AG09309 (cell line): ENCODE data around the gene BTBD1.

Source experiments
- DNase-seq: peaks from one replicate; pipeline ENCODE4 v3.0.0-alpha.2; 2010; ENCODE audit warnings: low read depth
- H3K4me3 ChIP-seq: 2 replicates; pipeline ENCODE4 v1.5.1; 2011; ENCODE audit warnings: mild to moderate bottlenecking, low read depth, low read length, moderate library complexity; ENCODE audit not compliant: control insufficient read depth
- TF ChIP-seq, protein P1 (sequence below): IDR thresholded peaks from 2 replicates; pipeline ENCODE4 v1.5.1; 2011; ENCODE audit warnings: mild to moderate bottlenecking, low read depth, low read length, inconsistent platforms; ENCODE audit not compliant: insufficient read depth, control insufficient read depth; ENCODE audit errors: missing control alignments

BTBD1 gene

DNA sequence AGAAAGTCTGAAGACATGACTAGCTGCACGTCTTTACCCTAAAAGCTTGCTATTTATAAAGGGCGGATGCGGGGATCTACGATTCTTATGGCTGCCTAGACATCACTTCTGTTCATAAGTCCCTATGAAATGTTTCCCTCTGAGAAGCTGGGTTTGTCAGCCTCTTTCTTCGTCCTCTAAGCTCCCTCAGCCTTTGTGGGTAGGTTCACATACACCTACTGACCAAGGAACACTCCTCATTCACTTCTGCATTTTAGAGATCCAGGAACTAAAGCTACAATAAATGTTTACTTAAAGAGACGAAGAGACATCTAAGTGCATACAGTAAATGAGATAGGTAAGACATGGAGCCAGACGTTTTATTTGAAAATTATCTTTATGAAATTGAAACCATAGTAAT is 97.7 kb downstream of the BTBD1 start:
- no peak for DNase-seq
- TF ChIP-seq, protein P1, sequence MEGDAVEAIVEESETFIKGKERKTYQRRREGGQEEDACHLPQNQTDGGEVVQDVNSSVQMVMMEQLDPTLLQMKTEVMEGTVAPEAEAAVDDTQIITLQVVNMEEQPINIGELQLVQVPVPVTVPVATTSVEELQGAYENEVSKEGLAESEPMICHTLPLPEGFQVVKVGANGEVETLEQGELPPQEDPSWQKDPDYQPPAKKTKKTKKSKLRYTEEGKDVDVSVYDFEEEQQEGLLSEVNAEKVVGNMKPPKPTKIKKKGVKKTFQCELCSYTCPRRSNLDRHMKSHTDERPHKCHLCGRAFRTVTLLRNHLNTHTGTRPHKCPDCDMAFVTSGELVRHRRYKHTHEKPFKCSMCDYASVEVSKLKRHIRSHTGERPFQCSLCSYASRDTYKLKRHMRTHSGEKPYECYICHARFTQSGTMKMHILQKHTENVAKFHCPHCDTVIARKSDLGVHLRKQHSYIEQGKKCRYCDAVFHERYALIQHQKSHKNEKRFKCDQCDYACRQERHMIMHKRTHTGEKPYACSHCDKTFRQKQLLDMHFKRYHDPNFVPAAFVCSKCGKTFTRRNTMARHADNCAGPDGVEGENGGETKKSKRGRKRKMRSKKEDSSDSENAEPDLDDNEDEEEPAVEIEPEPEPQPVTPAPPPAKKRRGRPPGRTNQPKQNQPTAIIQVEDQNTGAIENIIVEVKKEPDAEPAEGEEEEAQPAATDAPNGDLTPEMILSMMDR, result no peak
- H3K4me3 ChIP-seq, result no peak overlapping the region

DNA sequence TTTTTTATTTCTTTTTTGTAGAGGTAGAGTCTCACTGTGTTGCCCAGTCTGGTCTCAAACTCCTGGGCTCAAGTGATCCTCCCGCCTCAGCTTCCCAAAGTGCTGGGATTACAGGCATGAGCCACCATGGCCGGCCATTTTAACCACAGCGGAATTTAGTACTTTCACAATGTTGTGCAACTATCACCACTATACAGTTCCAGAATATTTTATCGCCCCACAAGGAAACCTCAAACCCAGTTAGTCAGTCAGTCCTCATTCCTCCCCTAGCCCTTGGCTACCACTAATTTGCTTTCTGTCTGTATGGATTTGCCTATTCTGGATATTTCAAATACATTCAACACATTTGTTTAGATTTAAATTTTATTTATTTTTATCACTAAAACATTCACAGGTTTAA is 99.0 kb downstream of the BTBD1 start:
- DNase-seq, result peak; percentile 79
- H3K4me3 ChIP-seq, result no peak overlapping the region
- TF ChIP-seq, protein P1, result no peak

DNA sequence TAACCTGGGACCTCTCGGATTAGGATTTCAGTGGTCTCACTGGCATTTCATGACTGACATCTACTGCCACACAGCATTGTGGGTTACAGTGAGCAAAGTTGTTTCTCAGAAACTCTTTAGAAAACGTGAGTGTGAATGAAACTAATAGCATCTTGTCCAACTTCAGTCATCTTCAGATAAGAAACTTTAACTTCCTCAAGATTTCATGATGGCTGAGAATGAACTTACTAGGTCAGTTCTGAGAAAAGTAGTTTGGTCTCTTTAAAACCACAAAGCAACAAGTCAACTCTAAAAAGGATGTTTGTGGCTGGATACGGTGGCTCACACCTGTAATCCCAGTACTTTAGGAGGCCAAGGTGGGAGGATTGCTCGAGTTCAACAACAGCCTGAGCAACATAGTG is 100.4 kb downstream of the BTBD1 start:
- no peak for DNase-seq
- no peak overlapping the region for H3K4me3 ChIP-seq
- TF ChIP-seq, protein P1, result no peak
